HG03460 (cell line): ENCODE data around the gene SDF2.

Experiments
- ATAC-seq: cut with Tn5 transposase; IDR thresholded peaks from one replicate; pipeline ENCODE4 v1.9.1; 2021; ENCODE audit not compliant: unreplicated experiment

Gene SDF2, protein sequence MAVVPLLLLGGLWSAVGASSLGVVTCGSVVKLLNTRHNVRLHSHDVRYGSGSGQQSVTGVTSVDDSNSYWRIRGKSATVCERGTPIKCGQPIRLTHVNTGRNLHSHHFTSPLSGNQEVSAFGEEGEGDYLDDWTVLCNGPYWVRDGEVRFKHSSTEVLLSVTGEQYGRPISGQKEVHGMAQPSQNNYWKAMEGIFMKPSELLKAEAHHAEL

DNA sequence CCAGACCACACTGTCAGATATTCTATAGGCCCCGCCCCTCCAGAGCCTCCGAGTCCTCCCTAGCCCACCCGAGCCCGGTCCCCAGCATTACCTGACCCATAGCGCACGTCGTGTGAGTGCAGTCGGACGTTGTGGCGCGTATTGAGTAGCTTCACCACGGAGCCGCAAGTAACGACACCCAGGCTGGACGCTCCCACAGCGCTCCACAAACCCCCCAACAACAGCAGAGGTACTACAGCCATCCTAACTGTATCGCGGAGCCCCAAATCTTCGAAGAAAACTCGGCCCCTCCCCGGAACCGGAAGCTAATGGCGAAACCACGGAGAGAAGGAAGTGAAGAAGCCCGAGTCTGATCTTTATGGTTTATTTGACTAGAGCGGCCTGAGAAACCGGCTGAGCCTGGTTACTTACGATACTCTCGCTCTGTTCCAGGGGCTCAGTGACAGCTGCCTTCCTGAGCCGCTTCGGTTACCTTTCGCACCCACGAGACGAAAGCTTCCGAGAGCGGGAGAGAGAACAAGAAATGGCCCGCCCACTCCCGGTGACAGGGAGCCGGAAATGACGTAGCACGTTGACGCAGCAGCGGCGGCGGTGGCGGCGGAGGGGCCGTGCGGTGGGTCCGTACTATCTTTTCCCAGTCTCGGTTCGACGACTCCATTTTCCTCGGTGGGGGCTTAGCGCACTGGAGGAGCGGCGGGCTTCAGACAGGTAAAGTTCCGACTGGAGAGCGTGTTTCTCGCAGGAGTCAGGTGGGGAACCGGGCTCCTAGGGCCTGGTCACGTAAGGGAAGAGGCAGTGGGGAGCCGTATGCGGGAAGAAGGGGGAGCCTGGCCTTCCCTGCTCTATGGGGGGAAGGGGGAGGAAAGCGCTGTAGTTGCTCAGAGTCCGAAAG lies at the start of gene SDF2, which contains the start of gene SUPT6H:
Gene SDF2 (minus strand): TSS at position 272 of the 892 bp plus-strand sequence. CDS start 30 bp downstream, at position 242.
Gene SUPT6H (plus strand): TSS at position 571 of the 892 bp plus-strand sequence. CDS start 11,197 bp downstream, outside the sequence.
- peak; percentile 87 for ATAC-seq

- peak; percentile 80 for ATAC-seq
These were observed 49.4 kb upstream of the SDF2 start for GRCh38 chr17:28710861-28711722.

- ATAC-seq: no peak
These were observed 45.6 kb upstream of the SDF2 start for GRCh38 chr17:28707339-28707720.

DNA sequence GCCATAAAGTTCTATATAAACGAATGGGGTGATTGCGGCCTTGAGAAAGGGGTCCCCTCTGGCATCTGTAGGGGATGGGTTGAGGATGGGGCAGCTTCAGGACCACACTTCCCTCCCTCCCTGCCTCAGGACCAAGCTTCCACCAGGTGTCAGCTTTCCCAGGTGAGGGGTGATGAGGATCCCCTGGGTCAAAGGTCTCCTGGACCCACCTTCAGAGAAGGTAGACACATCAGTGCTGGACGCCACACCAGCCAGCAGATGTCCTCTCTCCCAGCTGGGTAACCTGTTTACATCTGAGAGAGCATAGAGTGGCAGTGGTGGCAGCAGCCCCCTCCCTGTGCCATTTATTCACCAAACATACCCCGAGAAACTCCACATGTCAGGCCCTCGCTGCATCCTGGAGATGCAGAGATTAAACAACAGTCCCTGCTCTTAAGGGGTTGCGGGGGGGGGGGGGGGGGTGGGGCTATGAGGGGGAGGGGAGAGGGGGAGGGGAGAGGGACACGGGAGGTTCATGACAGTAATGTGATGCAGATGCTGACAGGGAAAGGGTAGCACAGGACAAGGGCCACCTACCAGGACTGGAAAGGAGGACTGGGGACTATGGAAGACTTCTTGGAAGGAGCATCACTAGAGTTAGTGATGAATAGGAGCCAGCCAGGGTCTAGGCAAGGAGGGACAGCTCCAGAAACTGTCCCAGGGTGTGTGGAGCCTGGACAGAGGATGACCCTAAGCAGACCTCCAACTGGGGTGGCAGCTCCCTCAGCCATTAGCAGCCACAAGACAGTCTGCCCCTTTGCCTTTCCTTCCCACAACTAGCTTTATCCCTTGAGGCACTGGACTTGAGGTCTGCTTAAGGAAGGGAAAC lies 45.0 kb upstream of the SDF2 start:
- no peak for ATAC-seq

- ATAC-seq: no peak
These were observed 44.1 kb upstream of the SDF2 start for GRCh38 chr17:28705728-28706334.

- no peak for ATAC-seq
These were observed 43.5 kb upstream of the SDF2 start for GRCh38 chr17:28705074-28705659.

- ATAC-seq: no peak
These were observed 42.6 kb upstream of the SDF2 start for GRCh38 chr17:28704219-28704858.

DNA sequence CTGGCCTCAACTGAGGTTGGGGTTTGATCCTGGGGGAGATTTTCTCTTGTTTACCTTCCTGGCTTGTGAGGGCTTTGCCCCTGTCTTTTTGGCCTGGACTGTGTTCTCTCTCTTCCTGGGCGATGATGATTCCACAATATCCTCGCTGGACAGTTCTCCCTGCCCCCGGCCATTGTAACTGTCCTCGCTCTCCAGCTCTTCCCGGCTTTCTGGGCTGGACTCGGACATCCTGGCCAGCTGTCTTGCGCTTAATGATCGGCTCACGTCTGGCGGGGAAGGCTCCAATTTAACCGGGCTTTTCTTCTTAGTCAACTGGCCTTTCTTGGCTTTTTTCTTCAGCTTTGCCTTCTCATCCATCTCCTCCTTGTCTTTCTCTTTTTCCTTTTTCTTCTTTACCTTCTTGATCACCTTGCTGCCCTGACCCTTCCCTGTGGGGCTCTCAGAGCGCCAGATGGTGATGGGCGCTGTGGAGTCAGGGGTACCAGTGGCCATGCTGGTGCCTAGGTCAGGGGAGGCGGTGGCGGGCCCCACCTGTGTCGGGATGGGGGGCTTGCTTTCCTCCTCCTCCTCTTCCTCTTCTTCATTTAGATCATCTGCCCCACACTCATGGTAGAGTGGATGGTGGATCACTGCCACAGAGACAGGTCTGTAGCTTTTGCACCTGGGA lies 42.0 kb upstream of the SDF2 start:
- ATAC-seq: no peak

- ATAC-seq: no peak
These were observed 41.0 kb upstream of the SDF2 start for GRCh38 chr17:28702752-28703150.

DNA sequence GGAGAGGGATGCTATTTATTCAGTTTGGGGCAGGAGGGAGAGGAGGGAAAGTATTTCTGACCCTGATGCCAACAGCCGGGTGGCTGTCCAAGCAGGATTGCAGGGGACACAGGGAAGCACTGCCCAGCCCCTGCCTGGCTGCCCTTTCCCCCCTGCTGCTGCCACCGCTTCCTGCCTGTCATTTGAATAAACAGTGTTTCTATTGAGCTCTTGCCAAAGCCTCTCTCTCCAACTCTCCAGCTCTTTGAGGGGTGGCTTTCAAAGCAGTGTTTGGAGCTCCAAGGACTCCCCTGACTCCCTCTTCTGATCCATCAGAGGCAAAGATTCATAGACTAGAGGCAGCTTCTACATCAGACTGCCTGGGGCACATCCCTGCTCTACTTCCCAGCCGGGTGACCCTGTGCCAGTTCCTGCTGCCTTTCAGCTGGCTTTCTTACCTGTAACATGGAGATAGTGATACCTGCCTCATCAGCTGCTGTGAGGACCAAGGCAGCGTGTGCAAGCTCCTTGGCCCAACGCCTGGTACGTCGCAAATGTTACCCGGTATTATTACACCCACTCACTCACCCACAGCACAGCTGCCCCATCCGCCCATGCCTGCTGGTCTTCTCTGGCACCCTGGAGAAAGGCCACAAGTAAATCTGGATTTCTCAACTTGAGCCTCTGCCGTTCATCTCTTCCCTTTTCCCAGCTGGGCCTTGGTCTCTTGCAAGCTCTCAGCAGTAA lies 40.5 kb upstream of the SDF2 start:
- ATAC-seq: no peak

DNA sequence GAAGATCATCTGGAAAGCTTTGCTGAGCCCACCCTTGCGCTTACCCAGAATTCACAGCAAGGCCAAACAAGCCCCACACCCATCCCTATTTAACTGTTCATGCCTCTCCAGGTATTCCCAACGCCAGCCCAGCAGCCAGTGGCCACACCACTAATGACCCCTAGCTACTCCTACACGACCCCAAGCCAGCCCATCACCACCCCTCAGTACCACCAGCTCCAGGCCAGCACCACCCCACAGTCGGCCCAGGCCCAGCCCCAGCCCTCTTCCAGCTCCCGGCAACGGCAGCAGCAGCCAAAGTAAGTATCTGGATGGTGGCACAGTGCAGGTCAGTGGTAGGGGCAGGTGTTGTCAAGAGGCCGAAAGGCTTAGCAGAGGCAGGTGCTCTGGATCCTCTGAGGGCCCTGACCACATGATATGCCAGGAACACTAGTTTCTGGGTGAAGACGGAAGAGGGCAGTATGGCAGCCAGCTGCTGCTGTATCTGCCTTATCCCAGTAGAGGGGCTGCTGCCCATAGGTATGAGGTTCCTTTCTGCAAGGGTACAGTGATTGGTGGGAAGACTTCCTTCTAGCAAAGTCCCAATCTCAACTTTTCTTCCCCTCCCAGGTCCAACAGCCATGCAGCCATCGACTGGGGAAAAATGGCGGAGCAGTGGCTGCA lies 39.3 kb upstream of the SDF2 start:
- ATAC-seq: no peak

DNA sequence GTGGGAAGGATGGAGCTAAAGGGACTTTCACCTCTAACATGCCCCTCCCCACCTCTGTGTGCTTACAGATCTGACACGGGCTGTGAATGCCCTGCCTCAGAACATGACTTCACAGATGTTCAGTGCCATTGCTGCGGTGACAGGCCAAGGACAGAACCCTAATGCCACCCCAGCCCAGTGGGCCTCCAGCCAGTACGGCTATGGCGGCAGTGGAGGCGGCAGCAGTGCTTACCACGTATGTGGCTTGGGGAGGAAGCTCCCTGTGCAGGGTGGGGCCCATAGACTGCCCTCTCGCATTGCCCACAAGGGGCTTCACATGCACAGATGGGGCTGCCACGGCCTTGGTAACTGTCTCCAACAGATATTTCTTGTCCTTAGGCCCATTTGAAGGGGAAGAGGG lies 38.6 kb upstream of the SDF2 start:
- no peak for ATAC-seq

- ATAC-seq: no peak
These were observed 36.7 kb upstream of the SDF2 start for GRCh38 chr17:28698253-28698941.

DNA sequence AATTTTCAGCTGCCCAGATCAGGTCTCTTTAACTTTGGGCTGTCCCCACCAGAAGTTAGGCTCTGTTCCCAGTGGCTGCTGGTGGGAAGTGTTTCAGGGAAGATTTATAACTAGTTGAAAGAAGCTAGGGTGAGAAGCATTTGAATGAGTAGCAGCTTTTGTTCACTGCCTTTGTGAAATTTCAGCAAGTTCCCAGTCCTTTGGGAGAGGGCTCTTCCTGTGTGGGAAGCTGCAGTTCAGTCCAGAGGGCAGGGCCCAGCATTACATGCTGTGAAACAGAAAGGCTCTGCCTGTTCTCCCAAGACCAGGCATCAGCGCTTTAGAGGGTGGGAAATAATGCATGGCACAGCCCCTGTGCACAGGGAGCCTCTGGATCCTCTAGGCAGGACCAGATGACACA lies 32.2 kb upstream of the SDF2 start:
- ATAC-seq: no peak

DNA sequence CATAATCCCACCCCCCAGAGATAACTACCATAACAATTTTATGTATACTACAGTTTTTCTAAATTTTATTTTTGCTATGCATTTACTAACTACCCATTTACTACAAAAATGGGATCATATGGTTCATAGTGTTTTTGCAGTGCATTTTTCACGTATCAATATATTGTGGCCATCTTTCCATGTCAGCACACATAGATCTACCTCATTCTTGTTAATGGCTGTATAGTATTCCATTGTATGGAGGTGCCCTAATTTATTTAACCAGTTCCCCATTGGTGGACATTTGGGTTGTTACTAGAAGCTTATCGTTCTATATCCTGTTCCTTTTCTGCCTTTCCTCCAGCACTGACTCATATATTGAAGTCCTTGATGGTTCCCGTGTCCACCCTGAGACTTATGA lies 27.3 kb upstream of the SDF2 start:
- ATAC-seq: no peak

DNA sequence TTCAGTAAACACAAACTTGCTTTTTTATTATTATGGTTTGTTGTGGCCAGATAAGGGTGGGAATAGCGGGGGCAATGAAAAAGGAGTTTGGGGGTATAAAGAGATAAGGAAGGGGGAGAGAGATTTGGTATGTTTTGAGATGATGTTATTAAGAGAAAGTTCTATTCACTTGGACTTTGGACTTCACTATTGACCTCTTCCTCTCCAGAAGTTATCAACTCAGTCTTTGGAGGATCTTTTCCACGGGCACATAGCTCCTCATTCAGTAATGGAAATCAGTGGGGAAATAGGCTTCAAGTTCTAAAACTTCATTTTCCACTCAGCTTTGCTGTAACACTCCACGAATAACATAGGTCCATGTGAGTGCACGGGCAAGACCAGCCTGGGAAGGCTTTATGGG lies 26.8 kb upstream of the SDF2 start:
- no peak for ATAC-seq

DNA sequence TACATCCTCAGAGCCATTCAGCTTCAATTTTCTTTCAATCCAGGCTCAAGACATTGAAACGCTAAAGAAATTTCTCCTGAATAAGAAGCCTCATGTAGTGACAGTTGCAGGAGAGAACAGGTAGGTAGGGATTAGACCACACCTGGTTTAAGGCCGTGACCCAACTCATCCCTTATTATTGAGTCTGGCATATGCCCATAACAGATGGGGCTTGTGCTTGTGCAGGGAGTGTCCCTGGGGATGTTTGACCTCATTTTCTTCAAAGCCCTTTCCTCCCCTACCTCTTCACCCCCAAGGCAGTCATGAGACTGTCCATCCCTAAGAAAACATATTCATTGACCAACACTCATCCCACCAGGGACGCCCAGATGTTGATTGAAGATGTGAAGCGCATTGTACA lies 24.6 kb upstream of the SDF2 start:
- no peak for ATAC-seq
